Activated naive CD8-positive, alpha-beta T cell treated with anti-CD3 and anti-CD28 coated beads, Interleukin-2, amount 50 U/mL, for 24 hours (primary cell): ENCODE data around the gene APLF.

Experiments
- ATAC-seq: fragments of 150-1000 bp; cut with Tn5 transposase; one replicate; pipeline ENCODE4 v1.10.0; 2021
- DNase-seq: peaks from one replicate; pipeline ENCODE4 v3.0.0; 2021
- H3K27ac Mint-ChIP-seq: one replicate; pipeline ENCODE4 v1.8.0; 2021; ENCODE audit warnings: mild to moderate bottlenecking, mixed read lengths
- H3K27me3 Mint-ChIP-seq: one replicate; pipeline ENCODE4 v1.8.0; 2021; ENCODE audit warnings: mixed read lengths
- H3K36me3 Mint-ChIP-seq: one replicate; pipeline ENCODE4 v1.8.0; 2021; ENCODE audit warnings: low read depth, mixed read lengths
- H3K4me1 Mint-ChIP-seq: one replicate; pipeline ENCODE4 v1.8.0; 2021; ENCODE audit warnings: mixed read lengths
- H3K4me3 Mint-ChIP-seq: one replicate; pipeline ENCODE4 v1.8.0; 2021; ENCODE audit warnings: mild to moderate bottlenecking, moderate library complexity, mixed read lengths
- H3K9me3 Mint-ChIP-seq: one replicate; pipeline ENCODE4 v1.8.0; 2021; ENCODE audit warnings: mixed read lengths

Gene APLF

GRCh38 chr2:68467077-68467960 is at the start of gene APLF, which contains the start of gene FBXO48:
TSS of gene APLF (plus strand) at chr2:68467585. CDS start at chr2:68467732, 147 bp downstream.
TSS of gene FBXO48 (minus strand) at chr2:68467294. CDS start at chr2:68465145, 2,149 bp downstream.
- ATAC-seq, result peak; percentile 92
- DNase-seq, result peak; percentile 98
- Mint-ChIP-seq H3K27me3 (no peaks in the 10 kb centered on the region), H3K36me3 (peaks cover 2% of the 10 kb centered on the region), H3K9me3 (no peaks in the 10 kb centered on the region), H3K4me3 (peak within 1 kb of the TSS; percentile 98), H3K27ac (peak within 1 kb of the TSS; percentile 92), H3K4me1 (peaks cover 63% of the 10 kb centered on the region)

GRCh38 chr2:68417926-68418325 is 49.5 kb upstream of the APLF start:
- Mint-ChIP-seq H3K27me3 (peaks cover 2% of the 10 kb centered on the region), H3K27ac (no peak overlapping the region), H3K4me1 (peaks cover 32% of the 10 kb centered on the region), H3K36me3 (peaks cover 2% of the 10 kb centered on the region), H3K9me3 (no peaks in the 10 kb centered on the region), H3K4me3 (no peak overlapping the region)
- DNase-seq (no peak), ATAC-seq (no peak)

- Mint-ChIP-seq H3K27ac (no peak overlapping the region), H3K4me1 (peaks cover 30% of the 10 kb centered on the region), H3K27me3 (peaks cover 2% of the 10 kb centered on the region), H3K36me3 (peaks cover 2% of the 10 kb centered on the region), H3K9me3 (no peaks in the 10 kb centered on the region), H3K4me3 (no peak overlapping the region)
- ATAC-seq, result no peak
- no peak for DNase-seq
Observed at GRCh38 chr2:68418419-68418818, 49.0 kb upstream of the APLF start.

GRCh38 chr2:68418855-68419254 is 48.5 kb upstream of the APLF start:
- no peaks in the 10 kb centered on the region for H3K9me3 Mint-ChIP-seq
- DNase-seq, result no peak
- H3K4me1 Mint-ChIP-seq, result peaks cover 28% of the 10 kb centered on the region
- no peak for ATAC-seq
- H3K27ac Mint-ChIP-seq, result no peak overlapping the region
- peaks cover 2% of the 10 kb centered on the region for H3K27me3 Mint-ChIP-seq
- H3K36me3 Mint-ChIP-seq, result peaks cover 2% of the 10 kb centered on the region
- H3K4me3 Mint-ChIP-seq, result no peak overlapping the region

- Mint-ChIP-seq H3K9me3 (no peaks in the 10 kb centered on the region), H3K4me1 (peaks cover 26% of the 10 kb centered on the region)
- no peak for DNase-seq
Observed at GRCh38 chr2:68420254-68420910, 47.0 kb upstream of the APLF start.

GRCh38 chr2:68423966-68424650 is 43.3 kb upstream of the APLF start:
- DNase-seq, result no peak
- H3K4me1 Mint-ChIP-seq, result peaks cover 29% of the 10 kb centered on the region

More at GRCh38 chr2:68420254-68420910, 47.0 kb upstream of the APLF start:
- H3K27me3 Mint-ChIP-seq, result peaks cover 2% of the 10 kb centered on the region
- H3K36me3 Mint-ChIP-seq, result peaks cover 2% of the 10 kb centered on the region
- no peak overlapping the region for H3K4me3 Mint-ChIP-seq
- no peak overlapping the region for H3K27ac Mint-ChIP-seq
- ATAC-seq, result no peak

GRCh38 chr2:68425503-68425902 is 41.9 kb upstream of the APLF start:
- H3K4me1 Mint-ChIP-seq, result peaks cover 26% of the 10 kb centered on the region
- H3K9me3 Mint-ChIP-seq, result no peaks in the 10 kb centered on the region
- H3K36me3 Mint-ChIP-seq, result peaks cover 2% of the 10 kb centered on the region
- no peak overlapping the region for H3K4me3 Mint-ChIP-seq
- no peak for DNase-seq
- peaks cover 2% of the 10 kb centered on the region for H3K27me3 Mint-ChIP-seq
- no peak for ATAC-seq
- H3K27ac Mint-ChIP-seq, result no peak overlapping the region

More at GRCh38 chr2:68423966-68424650, 43.3 kb upstream of the APLF start:
- no peak overlapping the region for H3K4me3 Mint-ChIP-seq
- H3K27ac Mint-ChIP-seq, result no peak overlapping the region
- peaks cover 2% of the 10 kb centered on the region for H3K27me3 Mint-ChIP-seq
- H3K9me3 Mint-ChIP-seq, result no peaks in the 10 kb centered on the region
- H3K36me3 Mint-ChIP-seq, result peaks cover 2% of the 10 kb centered on the region
- peak; percentile 89 for ATAC-seq

GRCh38 chr2:68426446-68426845 is 40.9 kb upstream of the APLF start:
- DNase-seq (no peak), ATAC-seq (no peak)
- Mint-ChIP-seq H3K36me3 (peaks cover 2% of the 10 kb centered on the region), H3K27ac (no peak overlapping the region), H3K4me1 (peaks cover 25% of the 10 kb centered on the region), H3K4me3 (no peak overlapping the region), H3K9me3 (no peaks in the 10 kb centered on the region), H3K27me3 (peaks cover 2% of the 10 kb centered on the region)

GRCh38 chr2:68426848-68427579 is 40.4 kb upstream of the APLF start:
- H3K4me3 Mint-ChIP-seq, result no peak overlapping the region
- H3K36me3 Mint-ChIP-seq, result peaks cover under 1% of the 10 kb centered on the region
- H3K4me1 Mint-ChIP-seq, result peaks cover 20% of the 10 kb centered on the region
- H3K9me3 Mint-ChIP-seq, result no peaks in the 10 kb centered on the region
- DNase-seq (no peak), ATAC-seq (no peak)
- H3K27me3 Mint-ChIP-seq, result peaks cover under 1% of the 10 kb centered on the region
- H3K27ac Mint-ChIP-seq, result no peak overlapping the region

- Mint-ChIP-seq H3K27ac (no peak overlapping the region), H3K27me3 (no peaks in the 10 kb centered on the region), H3K4me3 (no peak overlapping the region)
Observed at GRCh38 chr2:68428126-68428525, 39.3 kb upstream of the APLF start.

GRCh38 chr2:68428746-68429145 is 38.6 kb upstream of the APLF start:
- H3K27ac Mint-ChIP-seq, result no peak overlapping the region

More at GRCh38 chr2:68428126-68428525, 39.3 kb upstream of the APLF start:
- Mint-ChIP-seq H3K36me3 (no peaks in the 10 kb centered on the region), H3K4me1 (peaks cover 19% of the 10 kb centered on the region), H3K9me3 (no peaks in the 10 kb centered on the region)
- no peak for ATAC-seq
- no peak for DNase-seq

GRCh38 chr2:68429311-68429826 is 38.0 kb upstream of the APLF start:
- ATAC-seq, result no peak
- Mint-ChIP-seq H3K27ac (no peak overlapping the region), H3K27me3 (no peaks in the 10 kb centered on the region), H3K9me3 (no peaks in the 10 kb centered on the region), H3K4me1 (peaks cover 19% of the 10 kb centered on the region), H3K4me3 (no peak overlapping the region), H3K36me3 (no peaks in the 10 kb centered on the region)
- no peak for DNase-seq

More at GRCh38 chr2:68428746-68429145, 38.6 kb upstream of the APLF start:
- ATAC-seq, result no peak
- Mint-ChIP-seq H3K27me3 (no peaks in the 10 kb centered on the region), H3K36me3 (no peaks in the 10 kb centered on the region), H3K9me3 (no peaks in the 10 kb centered on the region), H3K4me1 (peaks cover 19% of the 10 kb centered on the region), H3K4me3 (no peak overlapping the region)
- DNase-seq, result no peak

- DNase-seq, result no peak
- H3K4me1 Mint-ChIP-seq, result peaks cover 16% of the 10 kb centered on the region
- ATAC-seq, result no peak
- no peaks in the 10 kb centered on the region for H3K9me3 Mint-ChIP-seq
- H3K27ac Mint-ChIP-seq, result no peak overlapping the region
- no peak overlapping the region for H3K4me3 Mint-ChIP-seq
- H3K27me3 Mint-ChIP-seq, result no peaks in the 10 kb centered on the region
- H3K36me3 Mint-ChIP-seq, result no peaks in the 10 kb centered on the region
Observed at GRCh38 chr2:68431316-68431972, 35.9 kb upstream of the APLF start.
